Gastroesophageal sphincter (tissue), 3 donors: ENCODE data around the gene ANXA5.

ENCODE experiments used
- CTCF ChIP-seq, 4 experiments: fragments of 200-600 bp in 2 of 4; fragments of 450-650 bp in 2 of 4; sonication (generic) in 1 of 4; IDR thresholded peaks; one replicate each; pipeline ENCODE4 v1.5.1; 2017 to 2019; ENCODE audit warnings: antibody characterized with exemption in 4 of 4, mild to moderate bottlenecking in 2 of 4, moderate library complexity in 2 of 4
- EP300 ChIP-seq: sonication (generic); formaldehyde crosslinking; IDR thresholded peaks from one replicate; pipeline ENCODE4 v1.6.1; 2017; ENCODE audit warnings: antibody characterized with exemption, mild to moderate bottlenecking
- POLR2A ChIP-seq, 2 donors: fragments of 450-650 bp; IDR thresholded peaks; one replicate each; pipeline ENCODE4 v1.6.1; 2017; ENCODE audit warnings: antibody characterized with exemption in 2 of 2, mild to moderate bottlenecking in 2 of 2, moderate library complexity in 1 of 2
- POLR2AphosphoS5 ChIP-seq: sonication (generic); formaldehyde crosslinking; IDR thresholded peaks from one replicate; pipeline ENCODE4 v1.6.1; 2017; ENCODE audit warnings: antibody characterized with exemption

- TF ChIP-seq CTCF (IDR thresholded peaks at IDR 0.05) (no peak), POLR2A (IDR thresholded peaks at IDR 0.05) (no peak), POLR2AphosphoS5 (no peak), EP300 (no peak)
Observed at GRCh38 chr4:121655320-121656268, 41.2 kb downstream of the ANXA5 start.
